Sigmoid colon (tissue), 4 donors: Measurements from ENCODE around the gene GABRR2.

Experiments used
- CTCF ChIP-seq, 4 experiments: fragments of 450-650 bp in 3 of 4; fragments of 200-600 bp in 1 of 4; IDR thresholded peaks; one replicate each; pipeline ENCODE4 v1.5.1; 2016 to 2019; ENCODE audit warnings: antibody characterized with exemption in 4 of 4, mild to moderate bottlenecking in 3 of 4, moderate library complexity in 2 of 4
- EP300 ChIP-seq, 4 donors: sonication (generic); formaldehyde crosslinking; IDR thresholded peaks; one replicate each; pipeline ENCODE4 v1.6.1; 2017; ENCODE audit warnings: antibody characterized with exemption in 4 of 4
- POLR2A ChIP-seq, 2 donors: fragments of 450-650 bp; IDR thresholded peaks; one replicate each; pipeline ENCODE4 v1.6.1; 2016; ENCODE audit warnings: antibody characterized with exemption in 2 of 2, mild to moderate bottlenecking in 2 of 2, moderate library complexity in 2 of 2
- POLR2AphosphoS5 ChIP-seq, 4 donors: sonication (generic); formaldehyde crosslinking; IDR thresholded peaks; one replicate each; pipeline ENCODE4 v1.6.1; 2017; ENCODE audit warnings: antibody characterized with exemption in 4 of 4

DNA sequence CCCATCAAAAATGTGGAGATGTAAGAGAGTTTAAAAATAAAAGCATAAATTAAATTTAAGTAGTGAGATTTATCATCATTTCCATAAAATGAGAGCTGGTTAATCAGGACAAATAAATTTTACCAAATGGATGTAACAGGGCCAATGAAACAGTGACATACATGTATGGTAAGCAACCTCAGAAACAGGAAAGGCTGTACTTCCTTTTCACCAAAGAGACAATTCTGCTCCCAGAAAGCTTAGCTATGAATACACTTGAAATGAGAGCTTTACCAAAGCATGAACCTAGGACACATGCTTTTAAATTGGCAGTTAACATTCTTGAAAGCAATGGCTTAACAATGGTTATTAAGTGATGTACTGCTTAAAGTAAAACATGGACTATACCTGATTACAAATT lies 49.5 kb upstream of the GABRR2 start:
- no peak for TF ChIP-seq POLR2AphosphoS5 (IDR thresholded peaks at IDR 0.05)
- TF ChIP-seq CTCF (IDR thresholded peaks at IDR 0.05), result no peak
- no peak for TF ChIP-seq POLR2A (IDR thresholded peaks at IDR 0.05)
- TF ChIP-seq EP300 (IDR thresholded peaks at IDR 0.05), result no peak
